ENCODE results near the gene ANKRD10.

Gene ANKRD10

DNA sequence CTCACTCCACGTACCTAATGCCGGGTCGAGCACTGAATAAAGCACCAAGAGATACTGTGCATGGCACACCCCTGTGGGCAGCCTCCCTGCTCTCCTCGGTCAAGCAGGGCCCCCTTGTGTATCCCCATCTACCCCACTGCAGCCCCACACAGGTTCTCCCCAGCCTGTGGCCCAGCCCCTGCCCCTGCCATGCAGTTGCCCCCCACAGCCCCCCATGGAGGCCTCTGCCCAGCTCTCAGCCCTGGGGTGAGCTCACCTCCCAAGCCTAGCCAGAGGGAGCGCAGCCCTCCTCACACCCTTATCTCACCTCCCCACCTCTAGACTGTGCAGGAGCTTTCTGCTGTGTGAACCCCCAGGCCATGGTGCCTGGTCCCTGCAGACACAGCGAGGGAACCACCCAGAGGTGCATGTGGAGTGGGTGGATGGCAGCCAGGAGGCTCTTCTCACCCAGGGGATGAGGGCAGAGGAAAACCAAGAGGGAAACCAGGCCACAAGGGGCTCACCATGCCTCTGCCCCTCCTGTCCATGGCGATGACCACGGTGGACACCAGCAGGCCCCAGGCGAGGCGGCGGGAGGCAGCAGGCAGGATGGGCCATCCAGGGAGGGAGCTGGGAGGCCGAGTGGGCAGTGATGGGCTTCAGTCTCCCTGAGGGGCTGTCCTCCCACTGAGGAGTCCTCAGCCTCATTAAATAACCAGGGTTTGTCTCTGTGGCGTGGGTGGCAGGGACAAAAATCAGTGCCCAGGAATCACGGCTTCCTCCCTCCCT lies 83.2 kb downstream of the ANKRD10 start:
- no peak for DNase-seq (ENCODE audit: low read depth in 2 of 2)

DNA sequence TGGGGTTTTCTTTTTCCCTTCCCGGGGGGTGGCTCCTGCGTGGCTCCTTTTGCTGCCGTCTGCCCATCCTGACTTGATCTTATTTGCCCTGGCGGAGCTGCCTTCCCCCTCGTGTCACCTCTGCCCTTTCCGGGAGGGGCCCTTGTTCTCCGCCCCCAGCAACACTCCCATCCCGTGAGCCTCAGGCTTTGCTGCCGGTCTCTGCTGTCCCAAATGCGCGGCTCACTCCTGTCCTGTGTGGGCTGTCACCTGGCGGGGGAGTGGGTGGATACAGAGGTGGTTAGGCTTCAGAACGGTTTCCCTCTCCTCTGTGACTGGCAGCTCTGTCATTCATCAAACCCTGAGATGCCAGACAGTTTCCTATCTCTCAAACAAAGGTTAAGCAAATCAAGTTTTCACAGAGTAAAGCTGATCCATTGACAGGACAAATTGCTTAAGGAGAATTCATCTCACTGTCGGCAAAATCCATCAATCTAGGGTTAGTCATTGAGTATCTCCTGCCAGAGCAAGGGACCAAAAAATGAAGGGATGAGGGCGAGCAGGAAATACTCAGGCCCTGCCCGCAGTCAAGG lies 84.0 kb downstream of the ANKRD10 start:
- DNase-seq (ENCODE audit: low read depth in 2 of 2) = no peak

DNA sequence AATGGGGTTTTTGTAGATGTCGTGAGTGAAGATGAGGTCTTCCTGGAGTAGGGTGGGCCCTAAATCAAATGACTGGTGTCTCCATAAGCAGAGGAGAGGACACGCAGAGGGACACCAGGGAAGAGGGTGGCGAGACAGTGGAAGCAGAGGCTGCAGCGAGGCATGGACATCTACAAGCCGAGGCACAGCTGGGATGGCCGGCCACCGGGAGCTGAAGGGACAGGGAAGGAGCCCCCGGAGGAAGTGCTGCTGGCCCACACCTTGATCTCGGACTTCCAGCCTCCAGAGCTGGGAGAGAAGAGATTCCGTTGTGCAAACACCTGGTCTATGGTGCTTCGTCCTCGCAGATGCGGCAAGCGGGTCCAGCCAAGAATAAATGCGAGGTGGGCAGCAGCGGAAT lies 84.5 kb downstream of the ANKRD10 start:
- no peak for DNase-seq (ENCODE audit: low read depth in 2 of 2)

DNA sequence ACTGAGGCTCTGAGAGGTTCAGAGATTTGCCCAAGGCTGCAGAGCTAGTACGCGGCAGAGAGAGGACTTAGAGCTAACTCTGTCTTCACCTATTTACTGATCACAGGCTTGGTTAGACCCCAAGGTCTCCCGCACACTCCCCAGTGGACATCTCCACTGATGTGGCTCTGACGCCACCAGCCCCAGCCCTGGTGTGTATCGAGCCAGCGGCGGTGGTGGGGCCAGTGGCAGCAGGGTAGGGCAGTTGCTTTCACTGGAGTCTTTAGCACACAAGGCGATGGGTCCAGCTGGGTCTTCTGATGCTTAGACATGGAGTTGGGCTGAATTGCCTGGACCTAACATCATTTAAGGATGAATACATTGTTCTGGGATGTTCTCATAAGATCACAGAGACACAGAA lies 85.4 kb downstream of the ANKRD10 start:
- DNase-seq (ENCODE audit: low read depth in 2 of 2) = no peak

DNA sequence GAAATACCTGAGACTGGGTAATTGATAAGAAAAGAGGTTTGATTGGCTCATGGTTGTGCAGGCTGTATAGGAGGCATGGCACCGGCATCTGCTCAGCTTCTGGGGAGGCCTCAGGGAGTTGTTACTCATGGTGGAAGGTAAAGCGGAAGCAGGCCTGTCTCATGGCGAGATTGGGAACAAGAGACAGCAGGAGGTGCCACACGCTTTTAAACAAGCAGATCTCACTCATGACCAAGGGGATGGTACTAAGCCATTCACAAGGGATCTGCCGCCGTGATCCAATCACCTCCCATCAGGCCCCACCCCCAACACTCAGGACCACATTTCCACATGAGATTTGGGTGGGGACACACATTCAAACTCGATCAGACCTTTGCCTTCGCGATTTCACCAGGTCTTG lies 86.2 kb downstream of the ANKRD10 start:
- DNase-seq (ENCODE audit: low read depth in 2 of 2) = no peak
